ENCODE data around the gene BMP10. TPM values are rescaled to one million over a fixed set of nuclear protein-coding genes. Genes with fewer than 3 reads are reported as not detected.

Gene BMP10
- total RNA-seq, 2 donors from 2014 or later = not detected

- no peak overlapping the region for H3K4me3 ChIP-seq
- no peaks in the 10 kb centered on the region for H3K27me3 ChIP-seq (replicated peaks; ENCODE audit: insufficient read depth)
- no peak for TF ChIP-seq CTCF (IDR thresholded peaks at IDR 0.05)
- DNase-seq (ENCODE audit: low spot score) = no peak
- no peaks in the 10 kb centered on the region for H3K4me1 ChIP-seq (ENCODE audit: control insufficient read depth in 1 of 2, low read depth in 2 of 2)
- ATAC-seq (ENCODE audit: insufficient number of reproducible peaks, low FRiP score, low read depth) = no peak
- H3K27ac ChIP-seq = no peak overlapping the region
- H3K9me3 ChIP-seq = no peaks in the 10 kb centered on the region
- no peaks in the 10 kb centered on the region for H3K36me3 ChIP-seq
These were observed 21.6 kb downstream of the BMP10 start for GRCh38 chr2:68849579-68850030.

- Histone ChIP-seq H3K4me1 (ENCODE audit: control insufficient read depth in 1 of 2, low read depth in 2 of 2) (no peaks in the 10 kb centered on the region), H3K27ac (no peak overlapping the region), H3K36me3 (no peaks in the 10 kb centered on the region), H3K27me3 (replicated peaks; ENCODE audit: insufficient read depth) (no peaks in the 10 kb centered on the region), H3K4me3 (no peak overlapping the region), H3K9me3 (no peaks in the 10 kb centered on the region)
- DNase-seq (ENCODE audit: low spot score) (no peak), ATAC-seq (ENCODE audit: insufficient number of reproducible peaks, low FRiP score, low read depth) (no peak)
- no peak for TF ChIP-seq CTCF (IDR thresholded peaks at IDR 0.05)
These were observed 23.4 kb downstream of the BMP10 start for GRCh38 chr2:68847751-68848150.

- Histone ChIP-seq H3K9me3 (no peaks in the 10 kb centered on the region), H3K36me3 (no peaks in the 10 kb centered on the region), H3K27me3 (replicated peaks; ENCODE audit: insufficient read depth) (no peaks in the 10 kb centered on the region), H3K27ac (no peak overlapping the region), H3K4me3 (no peak overlapping the region), H3K4me1 (ENCODE audit: control insufficient read depth in 1 of 2, low read depth in 2 of 2) (no peaks in the 10 kb centered on the region)
- ATAC-seq (ENCODE audit: insufficient number of reproducible peaks, low FRiP score, low read depth) (no peak), DNase-seq (ENCODE audit: low spot score) (no peak)
- no peak for TF ChIP-seq CTCF (IDR thresholded peaks at IDR 0.05)
These were observed 25.1 kb downstream of the BMP10 start for GRCh38 chr2:68846091-68846490.

- H3K4me1 ChIP-seq (ENCODE audit: control insufficient read depth in 1 of 2, low read depth in 2 of 2) = no peaks in the 10 kb centered on the region
- H3K27ac ChIP-seq = no peak overlapping the region
- no peak overlapping the region for H3K4me3 ChIP-seq
- H3K36me3 ChIP-seq = no peaks in the 10 kb centered on the region
- TF ChIP-seq CTCF (IDR thresholded peaks at IDR 0.05) = no peak
- DNase-seq (ENCODE audit: low spot score) (no peak), ATAC-seq (ENCODE audit: insufficient number of reproducible peaks, low FRiP score, low read depth) (no peak)
- no peaks in the 10 kb centered on the region for H3K27me3 ChIP-seq (replicated peaks; ENCODE audit: insufficient read depth)
- no peaks in the 10 kb centered on the region for H3K9me3 ChIP-seq
These were observed 26.2 kb downstream of the BMP10 start for GRCh38 chr2:68845043-68845442.

- H3K4me1 ChIP-seq (ENCODE audit: control insufficient read depth in 1 of 2, low read depth in 2 of 2) = no peaks in the 10 kb centered on the region
- no peaks in the 10 kb centered on the region for H3K9me3 ChIP-seq
- H3K27me3 ChIP-seq (replicated peaks; ENCODE audit: insufficient read depth) = no peaks in the 10 kb centered on the region
- no peak for ATAC-seq (ENCODE audit: insufficient number of reproducible peaks, low FRiP score, low read depth)
- no peaks in the 10 kb centered on the region for H3K36me3 ChIP-seq
- no peak overlapping the region for H3K27ac ChIP-seq
- no peak for DNase-seq (ENCODE audit: low spot score)
- TF ChIP-seq CTCF (IDR thresholded peaks at IDR 0.05) = peak; percentile 30
- no peak overlapping the region for H3K4me3 ChIP-seq
These were observed 31.9 kb downstream of the BMP10 start for GRCh38 chr2:68839260-68839833.
